ENCODE measurements around the gene SUFU.
"Not testable (repeated sequence)": the region's sequence is repeated elsewhere in the genome, so short reads cannot be mapped to it uniquely, and the experiment has no call there.

Gene SUFU

DNA sequence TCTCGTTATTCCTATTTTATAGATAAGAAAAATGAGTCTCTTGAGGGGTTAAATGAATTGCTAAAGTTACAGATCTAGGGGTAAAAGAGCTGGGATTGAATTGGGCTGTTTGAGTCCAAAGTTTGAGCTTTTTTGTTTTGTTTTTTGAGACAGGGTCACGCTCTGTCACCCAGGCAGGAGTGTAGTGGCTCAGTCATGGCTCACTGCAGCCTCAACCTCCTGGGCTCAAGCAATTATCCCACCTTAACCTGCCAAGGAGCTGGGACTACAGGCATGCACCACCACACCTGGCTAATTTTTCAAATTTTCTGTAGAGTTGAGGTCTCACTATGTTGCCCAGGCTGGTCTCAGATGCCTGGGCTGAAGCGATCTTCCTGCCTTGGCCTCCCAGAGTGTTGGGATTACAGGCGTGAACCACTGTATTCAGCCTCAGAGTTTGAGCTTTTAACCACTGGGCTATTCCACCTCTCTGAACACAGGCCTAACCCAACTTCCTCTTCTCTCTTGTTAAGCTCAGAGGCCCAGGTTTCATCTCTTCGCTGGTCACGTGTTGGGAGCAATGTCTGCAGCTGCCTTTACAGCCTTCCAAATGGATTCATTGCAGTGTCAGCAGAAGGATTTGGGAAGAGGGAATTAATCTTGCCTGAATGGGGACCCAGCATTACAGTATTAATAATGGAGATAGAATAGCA lies 8.0 kb downstream of the SUFU start:
- ATAC-seq (replicated peaks) (no peak), DNase-seq (no peak)
- Mint-ChIP-seq H3K27me3 (no peaks in the 10 kb centered on the region), H3K4me1 (ENCODE audit: low read depth in 2 of 2) (peaks cover 8 to 13% of the 10 kb centered on the region in 2 donors), H3K36me3 (ENCODE audit: insufficient read depth) (peaks cover 33% of the 10 kb centered on the region), H3K4me3 (no peak overlapping the region), H3K9me3 (no peaks in the 10 kb centered on the region), H3K27ac (no peak overlapping the region)

DNA sequence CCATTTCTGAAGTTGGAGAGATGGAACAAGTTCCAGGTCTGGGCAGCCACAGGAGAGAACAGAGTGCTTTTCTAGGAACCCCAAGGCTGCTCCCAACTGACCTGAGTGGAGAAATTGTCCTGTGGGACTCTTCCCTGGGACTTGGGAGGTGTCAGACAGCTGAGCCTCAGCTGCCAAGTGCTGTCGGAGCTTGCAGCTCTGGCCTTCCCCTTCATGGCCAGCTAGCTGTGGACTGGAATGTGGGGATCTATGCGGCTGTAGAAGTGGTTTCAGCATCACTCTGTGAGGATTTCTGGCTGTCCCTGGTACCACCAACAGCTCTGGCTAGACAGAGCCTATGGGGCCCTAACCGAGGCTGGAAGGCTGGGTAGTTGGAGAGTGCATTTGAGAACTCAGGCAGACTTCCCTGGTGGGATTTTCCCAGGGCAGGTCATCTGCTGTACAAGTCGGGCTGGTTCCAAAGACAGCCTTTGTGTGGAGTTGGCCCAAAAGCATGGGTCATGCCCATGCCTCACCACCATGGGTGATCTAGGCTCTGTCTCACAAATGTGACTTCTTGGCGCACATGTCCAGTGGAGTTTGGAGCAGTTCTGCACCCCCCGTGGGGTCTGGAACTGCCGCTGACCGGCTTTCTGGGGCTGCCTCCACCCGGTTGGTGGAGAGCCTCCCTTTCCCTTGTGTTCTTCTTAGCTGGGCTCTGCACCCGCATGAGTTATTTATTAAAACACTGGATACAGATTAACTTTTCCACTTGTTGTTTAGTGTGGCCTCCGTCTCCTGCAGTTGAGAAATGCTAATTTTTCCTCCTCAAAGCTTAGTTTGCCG lies 10.9 kb downstream of the SUFU start:
- Mint-ChIP-seq H3K27me3 (no peaks in the 10 kb centered on the region), H3K4me3 (no peak overlapping the region), H3K27ac (peak overlapping the region in 1 of 2 donors; percentile 28), H3K4me1 (ENCODE audit: low read depth in 2 of 2) (peaks cover 0 to 9% of the 10 kb centered on the region in 2 donors), H3K9me3 (no peaks in the 10 kb centered on the region), H3K36me3 (ENCODE audit: insufficient read depth) (peaks cover 32% of the 10 kb centered on the region)
- DNase-seq (no peak), ATAC-seq (replicated peaks) (no peak)

DNA sequence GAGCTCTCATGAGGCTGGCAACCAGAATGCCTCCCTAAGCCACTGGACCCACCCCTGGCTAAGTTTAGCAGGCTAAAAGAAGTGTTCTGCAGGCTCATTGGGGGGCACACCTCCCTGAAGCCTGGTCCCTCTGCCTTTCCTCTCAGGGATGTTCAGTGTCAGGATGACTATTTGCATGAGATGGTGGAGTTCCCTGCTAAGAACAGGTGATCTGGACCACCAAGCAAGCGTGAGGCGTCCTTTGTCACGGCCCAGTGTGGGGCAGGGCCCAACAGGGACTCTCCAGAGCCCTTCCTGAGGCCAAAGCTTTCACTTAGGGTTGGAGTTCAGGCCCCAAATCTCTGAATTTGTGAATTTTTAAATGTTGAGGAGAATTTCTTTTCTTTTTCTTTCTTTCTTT lies 12.0 kb downstream of the SUFU start:
- Mint-ChIP-seq H3K9me3 (no peaks in the 10 kb centered on the region), H3K36me3 (ENCODE audit: insufficient read depth) (peaks cover 28% of the 10 kb centered on the region), H3K4me3 (no peak overlapping the region), H3K27ac (no peak overlapping the region), H3K27me3 (no peaks in the 10 kb centered on the region), H3K4me1 (ENCODE audit: low read depth in 2 of 2) (peaks cover 4 to 12% of the 10 kb centered on the region in 2 donors)
- DNase-seq = no peak
- no peak for ATAC-seq (replicated peaks)

DNA sequence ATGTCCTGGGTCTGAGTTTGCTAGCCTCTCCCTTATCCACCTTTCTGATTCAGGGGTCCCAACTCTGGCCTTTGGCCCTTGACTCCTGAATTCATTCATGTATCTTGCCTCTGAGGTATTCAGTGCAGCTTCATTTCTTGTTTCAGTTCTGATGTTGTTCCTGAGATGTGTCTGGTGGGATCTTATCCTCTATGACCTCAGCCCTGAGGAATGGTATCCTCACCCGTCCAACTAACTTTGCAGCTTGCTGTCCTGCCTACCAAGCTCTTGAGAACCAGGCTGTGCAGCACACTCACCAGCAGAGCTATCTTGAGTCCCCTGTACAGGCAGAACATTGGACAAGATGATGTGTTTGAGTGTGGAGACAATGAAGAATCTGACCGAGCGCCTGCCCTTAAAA lies 13.8 kb downstream of the SUFU start:
- Mint-ChIP-seq H3K4me1 (ENCODE audit: low read depth in 2 of 2) (peaks cover 11 to 13% of the 10 kb centered on the region in 2 donors), H3K9me3 (no peaks in the 10 kb centered on the region), H3K4me3 (no peak overlapping the region), H3K36me3 (ENCODE audit: insufficient read depth) (peaks cover 18% of the 10 kb centered on the region), H3K27me3 (no peaks in the 10 kb centered on the region), H3K27ac (peak overlapping the region in 1 of 2 donors; percentile 49)
- no peak for ATAC-seq (replicated peaks)
- no peak for DNase-seq

DNA sequence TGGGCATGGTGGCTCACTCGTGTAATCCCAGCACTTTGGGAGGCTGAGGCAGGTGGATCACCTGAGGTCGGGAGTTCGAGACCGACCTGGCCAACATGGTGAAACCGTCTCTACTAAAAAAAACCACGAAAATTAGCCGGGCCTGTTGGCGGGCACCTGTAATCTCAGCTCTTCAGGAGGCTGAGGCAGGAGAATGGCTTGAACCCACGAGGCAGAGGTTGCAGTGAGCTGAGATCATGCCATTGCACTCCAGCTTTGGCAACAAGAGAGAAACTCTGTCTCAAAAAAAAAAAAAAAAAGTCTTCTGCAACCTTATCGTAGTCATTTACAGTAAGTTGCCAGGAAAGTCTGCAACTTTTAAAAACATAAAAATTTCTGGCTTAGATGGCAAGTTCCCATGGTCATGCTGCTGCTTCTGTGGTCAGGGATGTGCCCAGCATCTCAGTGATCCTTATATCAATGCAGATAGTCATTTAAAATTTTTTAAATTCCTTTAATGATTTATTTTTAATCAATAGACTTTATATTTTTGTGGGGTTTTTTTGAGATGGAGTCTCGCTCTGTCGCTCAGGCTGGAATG lies 15.6 kb downstream of the SUFU start:
- Mint-ChIP-seq H3K9me3 (no peaks in the 10 kb centered on the region), H3K4me1 (ENCODE audit: low read depth in 2 of 2) (peaks cover 14% of the 10 kb centered on the region in 2 donors), H3K27ac (no peak overlapping the region), H3K4me3 (no peak overlapping the region), H3K36me3 (ENCODE audit: insufficient read depth) (peaks cover 13% of the 10 kb centered on the region), H3K27me3 (no peaks in the 10 kb centered on the region)
- no peak for DNase-seq
- ATAC-seq (replicated peaks) = no peak

DNA sequence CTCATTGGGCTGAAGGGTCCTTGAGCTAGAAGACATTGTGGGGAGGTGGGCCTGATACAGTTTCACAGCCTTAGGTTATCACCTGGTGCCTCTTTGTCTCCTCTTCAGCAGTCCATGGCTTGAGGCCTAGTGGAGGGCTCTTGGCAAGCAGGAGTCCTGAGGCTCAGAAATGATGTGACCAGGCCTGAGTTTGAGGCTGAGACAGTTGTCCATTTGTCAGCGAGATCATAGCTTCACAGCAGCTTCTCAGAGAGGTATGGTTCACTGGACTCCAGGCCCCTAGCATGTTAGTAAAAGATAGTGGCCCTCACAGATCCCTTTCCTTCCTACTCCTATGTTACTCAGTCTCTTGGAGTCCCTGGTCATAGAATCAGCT lies 19.1 kb downstream of the SUFU start:
- ATAC-seq (replicated peaks) (no peak), DNase-seq (no peak)
- Mint-ChIP-seq H3K27me3 (no peaks in the 10 kb centered on the region), H3K4me3 (no peak overlapping the region), H3K36me3 (ENCODE audit: insufficient read depth) (peaks cover 20% of the 10 kb centered on the region), H3K4me1 (ENCODE audit: low read depth in 2 of 2) (peaks cover 13 to 21% of the 10 kb centered on the region in 2 donors), H3K9me3 (no peaks in the 10 kb centered on the region), H3K27ac (peak overlapping the region in 1 of 2 donors; percentile 20)

DNA sequence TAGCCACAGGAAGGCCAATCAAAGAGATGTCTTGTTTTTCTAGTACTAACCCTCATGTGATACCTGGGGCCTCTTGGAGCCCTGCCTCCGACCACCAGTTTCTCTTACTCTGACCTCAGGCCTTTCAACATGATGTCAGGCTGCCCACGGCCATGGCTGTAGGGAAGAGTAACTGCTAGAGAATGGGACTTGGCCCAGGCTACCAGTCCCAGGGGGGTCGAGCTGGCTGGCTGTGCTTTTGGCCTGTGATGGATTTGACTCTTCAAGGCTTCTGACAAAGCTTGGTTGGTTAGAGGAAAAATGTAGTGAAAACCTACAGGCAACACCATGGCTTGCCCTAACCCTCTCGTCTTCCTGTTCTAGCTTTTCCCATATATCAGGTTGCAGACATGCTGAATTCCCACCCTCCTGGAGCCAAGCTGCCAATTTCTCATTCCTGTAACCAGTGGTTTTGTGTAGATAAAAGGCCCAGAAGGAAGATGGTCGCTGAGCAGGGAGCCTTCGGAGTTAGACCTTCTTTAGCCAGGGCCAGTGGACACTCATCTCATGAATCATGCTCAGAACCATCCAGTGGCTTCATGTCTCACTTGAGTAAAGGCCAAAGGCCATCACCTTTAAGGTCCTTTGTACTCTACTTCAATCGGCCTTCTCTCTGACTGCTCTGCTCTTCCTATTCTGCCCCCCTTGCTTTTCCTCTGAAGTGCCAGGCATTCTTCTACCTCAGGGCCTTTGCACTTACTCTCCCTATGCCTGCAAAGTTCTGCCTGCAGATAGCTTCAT lies 19.7 kb downstream of the SUFU start:
- H3K4me3 Mint-ChIP-seq = no peak overlapping the region
- H3K4me1 Mint-ChIP-seq (ENCODE audit: low read depth in 2 of 2) = peaks cover 13 to 22% of the 10 kb centered on the region in 2 donors
- H3K9me3 Mint-ChIP-seq = no peaks in the 10 kb centered on the region
- ATAC-seq (replicated peaks) (no peak), DNase-seq (no peak)
- H3K27me3 Mint-ChIP-seq = no peaks in the 10 kb centered on the region
- H3K27ac Mint-ChIP-seq = peak overlapping the region; percentile 20 to 26
- H3K36me3 Mint-ChIP-seq (ENCODE audit: insufficient read depth) = peaks cover 20% of the 10 kb centered on the region

DNA sequence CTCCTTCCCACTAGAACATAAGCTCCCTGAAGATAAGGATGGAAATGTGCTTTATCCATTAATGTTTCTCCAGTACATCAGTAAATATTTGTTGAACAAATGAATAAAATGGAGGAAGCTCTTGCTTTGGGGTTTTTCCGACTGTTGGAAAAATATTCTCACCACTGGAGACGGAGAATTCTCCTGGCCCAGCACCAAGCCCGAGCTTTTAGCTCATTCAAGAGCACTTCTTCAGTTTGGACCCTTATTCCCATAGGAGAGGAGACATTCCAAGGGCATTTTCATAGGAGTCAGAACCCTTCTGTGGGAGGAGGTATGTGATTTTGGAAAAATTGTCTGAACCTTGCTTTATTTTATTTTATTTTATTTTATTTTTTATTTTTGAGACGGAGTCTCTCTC lies 21.0 kb downstream of the SUFU start:
- no peak overlapping the region for H3K27ac Mint-ChIP-seq
- no peaks in the 10 kb centered on the region for H3K27me3 Mint-ChIP-seq
- H3K36me3 Mint-ChIP-seq (ENCODE audit: insufficient read depth) = peaks cover 20% of the 10 kb centered on the region
- no peaks in the 10 kb centered on the region for H3K9me3 Mint-ChIP-seq
- DNase-seq (no peak), ATAC-seq (replicated peaks) (no peak)
- H3K4me1 Mint-ChIP-seq (ENCODE audit: low read depth in 2 of 2) = peaks cover 13 to 22% of the 10 kb centered on the region in 2 donors
- no peak overlapping the region for H3K4me3 Mint-ChIP-seq

DNA sequence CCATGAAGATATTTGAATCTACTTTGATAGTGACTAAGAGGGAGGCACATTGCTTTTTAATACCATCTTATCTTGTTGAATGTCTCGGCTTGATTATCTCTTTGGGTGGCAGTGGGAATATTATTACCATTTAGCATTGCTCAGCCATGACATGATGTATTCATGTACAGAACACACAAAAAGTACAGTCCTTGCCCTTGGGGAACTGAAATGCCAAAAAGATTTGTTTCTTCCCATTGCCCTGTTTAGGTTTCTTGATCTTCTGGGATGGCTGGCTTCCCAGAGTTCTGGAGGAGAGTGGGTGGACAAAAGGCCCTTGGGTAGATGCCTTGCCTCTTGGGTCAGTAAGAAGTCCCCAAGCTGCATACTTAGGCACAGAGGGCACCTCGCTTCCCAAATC lies 23.8 kb downstream of the SUFU start:
- peaks cover 5 to 15% of the 10 kb centered on the region in 2 donors for H3K4me1 Mint-ChIP-seq (ENCODE audit: low read depth in 2 of 2)

DNA sequence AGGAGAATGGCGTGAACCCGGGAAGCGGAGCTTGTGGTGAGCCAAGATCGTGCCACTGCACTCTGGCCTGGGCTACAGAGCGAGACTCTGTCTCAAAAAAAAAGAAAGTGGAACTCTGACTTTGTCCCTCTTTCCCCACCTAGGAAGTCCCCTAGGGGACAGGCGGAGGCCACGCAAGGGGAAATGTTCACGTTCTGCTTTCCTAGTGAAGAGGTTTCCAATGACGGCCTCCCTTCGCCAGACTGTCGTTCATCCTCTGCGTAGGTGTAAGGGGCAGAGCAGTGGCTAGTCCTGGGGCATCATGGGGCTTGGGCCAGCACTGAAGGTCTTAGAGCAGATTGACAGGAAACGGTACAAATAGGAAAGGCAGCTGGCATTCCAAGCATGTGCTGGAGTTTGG lies 30.6 kb downstream of the SUFU start:
- Mint-ChIP-seq H3K27ac (peak overlapping the region in 1 of 2 donors; percentile 25), H3K4me3 (no peak overlapping the region), H3K27me3 (no peaks in the 10 kb centered on the region), H3K36me3 (ENCODE audit: insufficient read depth) (peaks cover 4% of the 10 kb centered on the region), H3K9me3 (no peaks in the 10 kb centered on the region), H3K4me1 (ENCODE audit: low read depth in 2 of 2) (peaks cover 12% of the 10 kb centered on the region in 2 donors)
- DNase-seq = no peak
- no peak for ATAC-seq (replicated peaks)

More for the DNA sequence above, 23.8 kb downstream of the SUFU start:
- Mint-ChIP-seq H3K9me3 (no peaks in the 10 kb centered on the region), H3K27me3 (no peaks in the 10 kb centered on the region), H3K4me3 (no peak overlapping the region), H3K27ac (no peak overlapping the region), H3K36me3 (ENCODE audit: insufficient read depth) (peaks cover 24% of the 10 kb centered on the region)
- DNase-seq (no peak), ATAC-seq (replicated peaks) (no peak)

DNA sequence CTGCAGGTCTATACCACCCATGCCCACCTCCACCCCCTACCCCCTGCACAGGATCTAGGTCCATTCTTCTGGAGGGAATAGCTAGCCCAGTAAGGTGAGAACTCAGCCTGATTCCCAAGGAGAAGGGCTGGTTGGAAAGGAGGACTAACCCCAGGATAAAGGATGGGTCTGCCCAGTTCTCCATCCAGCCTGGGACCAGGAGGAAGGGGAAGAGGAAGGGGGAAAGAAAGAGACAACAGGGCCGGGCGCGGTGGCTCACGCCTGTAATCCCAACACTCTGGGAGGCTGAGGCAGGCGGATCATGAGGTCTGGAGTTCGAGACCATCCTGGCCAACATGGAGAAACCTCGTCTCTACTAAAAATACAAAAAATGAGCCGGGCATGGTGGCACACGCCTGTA lies 31.2 kb downstream of the SUFU start:
- not testable (repeated sequence) for H3K27ac Mint-ChIP-seq; DNase-seq; ATAC-seq (replicated peaks); H3K4me3 Mint-ChIP-seq; H3K9me3 Mint-ChIP-seq; H3K27me3 Mint-ChIP-seq; H3K36me3 Mint-ChIP-seq (ENCODE audit: insufficient read depth)
- peaks cover 12% of the 10 kb centered on the region in 2 donors for H3K4me1 Mint-ChIP-seq (ENCODE audit: low read depth in 2 of 2)

DNA sequence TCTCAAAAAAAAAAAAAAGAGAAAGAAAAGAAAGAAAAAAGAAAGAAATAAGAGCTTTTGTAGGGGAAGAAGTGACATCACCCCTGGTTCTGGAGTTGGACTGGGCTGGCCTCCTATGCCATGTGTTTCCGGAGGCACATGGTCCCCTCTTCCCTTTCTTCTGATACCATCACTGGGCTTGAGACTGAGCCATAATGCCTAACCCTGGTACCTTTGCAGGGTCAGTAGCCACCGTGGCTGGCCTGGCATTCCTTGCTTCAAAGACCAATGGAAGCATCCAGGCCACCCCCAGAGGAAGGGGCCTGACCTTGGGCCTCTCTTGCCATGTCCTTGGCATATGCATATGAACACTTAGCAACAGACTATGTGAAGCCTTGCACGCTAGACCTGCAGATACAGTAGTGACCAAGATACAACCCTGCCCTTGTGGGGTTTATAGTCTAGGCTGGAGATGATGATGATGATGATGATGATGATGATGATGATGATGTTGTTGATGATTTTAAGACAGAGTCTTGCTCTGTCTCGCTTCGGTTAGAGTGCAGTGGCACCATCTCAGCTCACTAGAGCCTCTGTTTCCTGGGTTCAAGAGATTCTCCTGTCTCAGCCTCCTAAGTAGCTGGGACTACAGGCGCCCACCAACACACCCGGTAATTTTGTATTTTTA lies 31.8 kb downstream of the SUFU start:
- Mint-ChIP-seq H3K4me3 (no peak overlapping the region), H3K9me3 (no peaks in the 10 kb centered on the region), H3K36me3 (ENCODE audit: insufficient read depth) (no peaks in the 10 kb centered on the region), H3K4me1 (ENCODE audit: low read depth in 2 of 2) (peaks cover 12% of the 10 kb centered on the region in 2 donors), H3K27me3 (no peaks in the 10 kb centered on the region), H3K27ac (no peak overlapping the region)
- DNase-seq (no peak), ATAC-seq (replicated peaks) (no peak)

DNA sequence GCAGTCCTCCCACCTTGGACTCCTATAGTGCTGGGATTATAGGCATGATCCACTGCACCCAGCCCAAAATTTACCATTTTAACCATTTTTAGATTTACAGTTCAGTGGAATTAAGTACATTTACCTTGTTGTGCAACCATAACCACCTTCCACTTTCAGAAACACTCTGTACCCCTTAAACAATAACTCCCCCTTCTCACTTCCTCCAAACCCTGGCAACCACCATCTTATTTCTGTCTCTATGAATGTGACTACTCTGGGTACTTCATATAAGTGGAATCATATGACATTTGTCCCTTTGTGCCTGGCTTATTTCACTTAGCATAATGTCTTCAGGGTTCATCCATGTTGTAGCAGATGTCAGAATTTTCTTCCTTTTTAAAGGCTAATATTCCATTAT lies 33.6 kb downstream of the SUFU start:
- Mint-ChIP-seq H3K4me1 (ENCODE audit: low read depth in 2 of 2) (peaks cover 8 to 12% of the 10 kb centered on the region in 2 donors), H3K27ac (no peak overlapping the region), H3K27me3 (no peaks in the 10 kb centered on the region)

More for the DNA sequence above, 33.6 kb downstream of the SUFU start:
- H3K36me3 Mint-ChIP-seq (ENCODE audit: insufficient read depth) = no peaks in the 10 kb centered on the region
- ATAC-seq (replicated peaks) (no peak), DNase-seq (no peak)
- no peaks in the 10 kb centered on the region for H3K9me3 Mint-ChIP-seq
- H3K4me3 Mint-ChIP-seq = no peak overlapping the region

Measured in effector memory CD8-positive, alpha-beta T cell (primary cell).